MG63 (cell line): ENCODE results near the gene ZNF383. TPM values are rescaled to one million over a fixed set of nuclear protein-coding genes. Genes with fewer than 3 reads are reported as not detected.
A peak's percentile ranks its signal among the peaks of the same experiment; 100 is the strongest.
"Not testable (repeated sequence)": the region's sequence is repeated elsewhere in the genome, so short reads cannot be mapped to it uniquely, and the experiment has no call there.

Experiments used
- DNase-seq: peaks from one replicate; pipeline ENCODE4 v3.0.0-alpha.2; 2020
- H3K27me3 ChIP-seq: fragments of 250-450 bp; sonication (Bioruptor Pico); 2 replicates; pipeline ENCODE4 v1.5.1; 2020; ENCODE audit warnings: mild to moderate bottlenecking, moderate library complexity
- H3K36me3 ChIP-seq: fragments of 250-450 bp; sonication (Bioruptor Pico); 2 replicates; pipeline ENCODE4 v1.5.1; 2020; ENCODE audit warnings: mild to moderate bottlenecking, moderate library complexity
- H3K4me3 ChIP-seq: fragments of 250-450 bp; sonication (Bioruptor Pico); 2 replicates; pipeline ENCODE4 v1.5.1; 2020; ENCODE audit warnings: mild to moderate bottlenecking, moderate library complexity
- H3K9me3 ChIP-seq: fragments of 250-450 bp; sonication (Bioruptor Pico); 2 replicates; pipeline ENCODE4 v1.5.1; 2020; ENCODE audit warnings: mild to moderate bottlenecking, moderate library complexity
- total RNA-seq: library from RNA; depleted of rRNA; stranded (reverse); fragments of >200 nt; shearing (Covaris generic); gene quantifications from 2 replicates; pipeline ENCODE4 v1.2.3, GENCODE V29; 2014; ENCODE audit warnings: low replicate concordance; rRNA removed

The ZNF383 gene
- total RNA-seq, result 2.1 and 11.7 TPM in 2 replicates

DNA sequence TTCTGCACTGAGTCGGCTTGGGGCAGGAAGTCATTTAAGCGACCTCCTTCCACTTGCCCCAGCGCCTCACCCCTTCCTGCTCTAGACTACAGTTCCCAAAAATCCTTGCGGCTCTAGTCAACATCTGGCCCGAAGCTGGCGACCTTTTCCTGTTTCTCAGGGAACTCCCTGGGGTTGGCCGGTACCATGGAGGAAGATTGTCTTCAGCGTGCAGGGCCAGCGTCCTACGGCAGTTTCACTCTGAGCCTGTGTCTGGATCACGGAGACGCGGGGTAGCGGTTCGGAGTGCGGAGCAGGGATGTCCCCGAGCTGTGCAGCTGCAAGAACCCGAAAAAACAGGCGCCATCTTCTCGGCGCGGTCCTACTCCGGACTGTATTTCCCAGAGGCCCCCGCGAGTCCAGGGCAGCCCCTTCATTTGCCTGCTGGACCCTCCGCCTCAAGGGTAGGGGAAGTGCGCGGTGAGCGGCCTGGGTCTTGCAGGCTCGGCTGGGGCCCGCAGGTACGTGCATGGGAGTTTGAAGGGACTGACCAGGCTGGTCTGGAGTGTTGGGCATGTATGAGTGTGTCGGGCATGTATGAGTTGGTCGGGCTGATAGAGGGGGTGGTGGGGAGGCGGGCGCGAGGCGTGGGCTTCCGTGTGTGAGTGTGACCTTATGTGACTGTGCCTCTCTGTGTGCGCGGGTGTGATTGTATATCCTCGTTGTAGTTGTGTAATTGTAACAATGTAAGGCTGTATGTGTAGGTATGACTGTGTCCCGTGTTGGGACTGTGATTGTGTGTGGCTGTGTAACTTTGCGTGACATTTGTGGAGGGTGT lies at the start of gene ZNF383:
Gene ZNF383, plus strand, starts transcription at position 440 of the 817 bp plus-strand sequence. CDS start 12,240 bp downstream, outside the sequence.
- DNase-seq, result peak; percentile 92

DNA sequence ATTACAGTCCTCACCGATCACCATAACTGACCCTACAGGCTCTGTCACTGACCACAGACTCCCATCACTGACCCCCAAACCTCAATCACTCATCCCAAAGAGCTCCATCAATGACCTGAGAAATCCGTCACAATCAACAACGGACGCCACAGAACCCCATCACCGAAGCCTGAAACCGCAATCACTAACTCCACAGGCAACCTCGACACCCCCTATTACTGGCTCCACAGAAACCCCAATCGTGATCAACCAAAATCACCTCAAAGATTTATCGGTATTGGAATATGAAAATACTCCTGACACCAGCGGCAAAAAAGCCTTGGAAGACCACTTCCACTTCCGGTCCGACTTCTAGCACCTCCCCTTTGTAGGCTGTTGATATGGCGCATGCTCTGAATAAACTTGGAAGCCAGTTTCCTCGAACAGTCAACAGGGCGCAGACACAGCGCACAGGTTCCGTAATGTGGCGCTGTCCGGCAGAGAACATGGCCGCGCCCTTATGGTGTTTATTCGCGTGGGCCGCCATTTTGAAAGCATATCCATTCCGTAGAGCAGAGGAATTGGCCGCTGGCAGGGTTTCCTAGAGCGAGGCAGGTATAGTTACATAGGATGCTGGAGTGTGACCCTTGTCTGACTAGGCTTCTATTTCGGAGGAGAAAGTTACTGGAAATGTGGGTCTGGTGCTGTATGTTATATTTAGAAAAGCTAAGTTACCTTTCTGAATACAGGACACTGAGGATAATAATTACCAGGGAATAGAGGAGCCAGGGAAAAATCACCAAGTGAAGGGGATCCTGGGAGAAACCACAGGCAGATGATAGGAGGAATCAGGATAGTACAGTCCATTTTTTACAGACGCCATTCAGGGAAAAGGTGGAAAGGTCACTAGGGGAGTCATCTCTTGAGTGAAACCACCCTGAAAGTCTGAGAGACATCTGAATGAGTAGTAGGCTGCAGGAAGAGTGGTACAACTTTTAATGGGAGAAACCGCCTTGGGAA lies 45.3 kb upstream of the ZNF383 start, which contains the start of gene ZNF585A:
Gene ZNF585A, minus strand, starts transcription at position 328 of the 999 bp plus-strand sequence. CDS start 2,785 bp downstream, outside the sequence.
- Histone ChIP-seq H3K4me3 (peak within 1 kb of the TSS; percentile 60), H3K9me3 (peaks cover 19% of the 10 kb centered on the region), H3K27me3 (no peaks in the 10 kb centered on the region), H3K36me3 (0 out of 2 replicates have a peak, but pooled peaks cover 3% of the 10 kb centered on the region)
- peak; percentile 85 for DNase-seq

More for the DNA sequence above, at the start of gene ZNF383:
- Histone ChIP-seq H3K36me3 (peaks cover 34% of the 10 kb centered on the region), H3K4me3 (peak within 1 kb of the TSS; percentile 94), H3K27me3 (no peaks in the 10 kb centered on the region), H3K9me3 (peaks cover 29% of the 10 kb centered on the region)

DNA sequence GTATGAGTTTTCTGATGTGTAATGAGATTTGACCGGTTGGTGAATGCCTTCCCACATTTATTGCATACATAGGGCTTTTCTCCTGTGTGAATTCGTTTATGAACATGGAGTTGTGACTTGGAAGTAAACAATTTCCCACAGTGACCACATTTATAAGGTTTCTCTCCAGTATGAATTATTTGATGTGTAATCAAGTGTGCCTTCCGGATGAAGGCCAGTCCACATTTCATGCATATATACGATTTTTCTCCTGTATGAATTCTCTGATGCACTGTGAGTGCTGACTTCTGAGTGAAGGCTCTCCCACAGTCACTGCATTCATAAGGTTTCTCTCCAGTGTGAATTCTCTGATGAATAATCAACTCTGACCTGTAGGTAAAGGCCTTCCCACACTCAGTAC lies 31.9 kb upstream of the ZNF383 start:
- H3K4me3 ChIP-seq, H3K9me3 ChIP-seq, H3K36me3 ChIP-seq, H3K27me3 ChIP-seq, DNase-seq: not testable (repeated sequence)

DNA sequence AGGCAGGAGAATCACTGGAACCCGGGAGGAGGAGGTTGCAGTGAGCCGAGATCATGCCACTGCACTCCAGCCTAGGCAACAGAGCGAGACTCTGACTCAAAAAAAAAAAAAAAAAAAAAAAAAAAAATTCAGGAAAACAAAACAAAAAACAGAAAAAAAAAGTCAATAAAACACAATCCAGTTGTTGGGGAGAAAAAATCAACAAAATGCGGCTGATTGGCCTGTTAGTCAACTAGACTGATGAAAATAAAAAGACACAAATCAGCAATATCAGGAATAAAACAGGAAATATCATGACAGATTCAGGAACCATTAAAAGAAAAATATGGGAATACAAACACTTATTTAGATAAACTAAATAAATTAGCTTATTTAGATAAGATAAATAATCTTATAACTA lies 22.8 kb upstream of the ZNF383 start:
- not testable (repeated sequence) for H3K4me3 ChIP-seq, DNase-seq, H3K27me3 ChIP-seq, H3K9me3 ChIP-seq, H3K36me3 ChIP-seq

DNA sequence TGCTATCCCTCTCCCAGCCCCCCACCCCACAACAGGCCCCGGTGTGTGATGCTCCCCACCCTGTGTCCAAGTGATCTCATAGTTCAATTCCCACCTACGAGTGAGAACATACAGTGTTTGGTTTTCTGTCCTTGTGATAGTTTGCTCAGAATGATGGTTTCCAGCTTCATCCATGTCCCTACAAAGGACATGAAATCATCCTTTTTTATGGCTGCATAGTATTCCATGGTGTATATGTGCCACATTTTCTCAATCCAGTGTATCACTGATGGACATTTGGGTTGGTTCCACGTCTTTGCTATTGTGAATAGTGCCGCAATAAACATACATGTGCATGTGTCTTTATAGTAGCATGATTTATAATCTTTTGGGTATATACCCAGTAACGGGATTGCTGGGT lies 20.9 kb upstream of the ZNF383 start:
- not testable (repeated sequence) for DNase-seq, H3K4me3 ChIP-seq, H3K27me3 ChIP-seq, H3K36me3 ChIP-seq, H3K9me3 ChIP-seq

DNA sequence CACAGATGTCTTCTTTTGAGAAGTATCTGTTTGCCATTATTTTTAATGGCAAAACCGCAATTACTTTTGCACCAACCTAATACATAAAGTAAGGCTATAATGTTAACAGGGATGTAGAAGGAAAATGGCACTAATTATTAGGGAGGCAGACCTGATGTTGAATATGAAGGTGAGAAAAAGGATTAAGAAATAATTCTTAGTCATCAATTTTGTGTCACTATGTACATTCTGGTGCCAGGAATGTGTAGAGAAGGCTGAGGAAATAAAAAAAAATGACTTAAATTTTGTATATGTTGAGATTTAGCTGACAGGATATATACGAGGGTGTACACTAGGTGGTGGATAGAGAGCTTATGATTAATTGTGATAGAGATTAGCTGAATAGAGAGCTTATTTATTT lies 20.2 kb upstream of the ZNF383 start:
- H3K36me3 ChIP-seq, result no peaks in the 10 kb centered on the region
- H3K27me3 ChIP-seq, result no peaks in the 10 kb centered on the region
- no peak for DNase-seq
- H3K4me3 ChIP-seq, result no peak overlapping the region
- peaks cover 2% of the 10 kb centered on the region; the same call in 1 of the 2 replicates for H3K9me3 ChIP-seq

DNA sequence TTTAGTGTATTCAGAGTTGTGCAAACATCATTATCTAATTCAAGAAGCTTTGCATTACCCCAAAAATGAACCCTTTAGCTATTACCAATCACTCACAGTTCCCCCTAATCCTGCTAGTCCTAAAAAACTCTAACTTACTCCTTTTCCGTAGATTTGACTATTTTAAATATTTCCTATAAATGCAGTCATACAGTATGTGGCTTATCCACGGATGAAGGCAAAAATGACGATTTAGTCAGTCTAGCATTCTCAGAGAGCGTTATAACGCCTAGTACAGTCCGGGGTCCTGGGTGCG lies 587 bp upstream of the ZNF383 start:
- Histone ChIP-seq H3K27me3 (no peaks in the 10 kb centered on the region), H3K4me3 (peak overlapping the region; percentile 94), H3K9me3 (peaks cover 29% of the 10 kb centered on the region), H3K36me3 (peaks cover 29% of the 10 kb centered on the region)
- no peak for DNase-seq

DNA sequence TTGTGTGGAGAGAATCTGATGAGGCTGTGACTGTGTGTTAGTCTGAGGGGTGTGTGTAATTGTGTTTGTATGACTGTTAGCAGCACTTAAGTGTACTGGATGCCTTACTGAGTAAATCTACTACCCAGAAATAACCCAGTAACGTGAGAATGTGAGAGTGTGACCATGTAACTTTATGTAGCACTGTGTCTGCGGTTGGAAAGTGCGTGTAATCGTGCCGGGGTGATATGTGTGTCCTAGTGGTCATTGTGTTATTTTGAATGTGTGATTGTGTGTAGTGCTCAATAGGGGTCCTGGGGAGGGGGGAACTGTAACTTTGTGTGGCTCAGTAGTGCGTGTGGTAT lies 550 bp downstream of the ZNF383 start:
- peaks cover 37% of the 10 kb centered on the region for H3K36me3 ChIP-seq
- H3K4me3 ChIP-seq, result peak overlapping the region; percentile 94
- H3K27me3 ChIP-seq, result no peaks in the 10 kb centered on the region
- peak; percentile 7 for DNase-seq
- peaks cover 33% of the 10 kb centered on the region for H3K9me3 ChIP-seq

DNA sequence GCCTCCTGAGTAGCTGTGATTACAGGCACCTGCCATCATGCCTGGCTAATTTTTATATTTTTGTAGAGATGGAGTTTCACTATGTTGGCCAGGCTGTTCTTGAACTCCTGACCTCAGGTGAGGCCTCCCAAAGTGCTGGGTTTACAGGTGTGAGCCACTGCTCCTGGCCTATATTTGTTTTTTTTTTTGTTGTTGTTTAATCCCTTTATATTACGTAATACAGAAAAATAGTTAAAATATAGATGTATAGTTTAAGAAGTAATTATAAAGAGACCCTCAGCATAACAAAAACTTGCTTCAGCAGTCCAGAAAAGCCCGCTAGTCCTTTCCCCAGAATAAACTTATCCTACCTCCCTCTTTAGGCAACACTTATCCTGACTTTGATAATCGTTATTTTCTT lies 2.4 kb downstream of the ZNF383 start:
- Histone ChIP-seq H3K4me3 (no peak overlapping the region), H3K27me3 (no peaks in the 10 kb centered on the region), H3K36me3 (peaks cover 45% of the 10 kb centered on the region), H3K9me3 (peaks cover 31% of the 10 kb centered on the region)
- DNase-seq, result no peak

DNA sequence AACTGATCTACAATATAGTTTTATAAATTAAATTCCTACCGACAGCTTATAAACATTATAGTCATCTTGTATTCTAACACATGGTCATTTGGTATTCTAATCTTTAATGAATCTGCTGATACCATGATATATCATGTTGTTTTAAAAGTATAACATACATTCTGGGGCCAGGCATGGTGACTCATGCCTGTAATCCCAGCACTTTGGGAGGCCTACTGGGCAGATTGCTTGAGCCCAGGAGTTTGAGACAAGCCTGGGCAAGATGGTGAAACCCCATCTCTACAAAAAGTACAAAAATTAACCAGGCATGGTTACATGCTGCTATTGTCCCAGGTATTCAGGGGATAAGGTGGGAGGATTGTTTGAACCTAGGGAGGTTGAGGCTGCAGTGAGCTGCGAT lies 3.1 kb downstream of the ZNF383 start:
- Histone ChIP-seq H3K9me3 (peaks cover 29% of the 10 kb centered on the region), H3K4me3 (no peak overlapping the region), H3K36me3 (peaks cover 51% of the 10 kb centered on the region), H3K27me3 (no peaks in the 10 kb centered on the region)
- DNase-seq, result no peak

DNA sequence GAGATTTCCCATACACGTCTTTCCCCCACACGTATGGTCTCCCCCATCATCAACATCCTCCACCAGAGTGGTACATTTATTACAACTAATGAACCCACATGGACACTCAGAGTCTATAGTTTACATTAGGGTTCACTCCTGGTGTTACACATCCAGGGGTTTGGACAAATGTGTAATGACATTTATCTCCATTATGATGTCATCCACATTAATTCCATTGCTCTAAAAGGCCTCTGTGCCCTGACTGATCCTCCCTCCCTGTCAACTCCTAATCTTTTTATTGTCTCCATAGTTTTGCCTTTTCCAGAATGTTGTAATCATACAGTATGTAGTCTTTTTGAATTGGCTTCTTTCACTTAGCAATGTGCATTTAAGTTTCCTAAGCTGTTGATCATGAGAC lies 8.2 kb downstream of the ZNF383 start:
- no peak for DNase-seq
- Histone ChIP-seq H3K4me3 (no peak overlapping the region), H3K9me3 (peaks cover 32% of the 10 kb centered on the region), H3K27me3 (no peaks in the 10 kb centered on the region), H3K36me3 (peaks cover 69% of the 10 kb centered on the region)

DNA sequence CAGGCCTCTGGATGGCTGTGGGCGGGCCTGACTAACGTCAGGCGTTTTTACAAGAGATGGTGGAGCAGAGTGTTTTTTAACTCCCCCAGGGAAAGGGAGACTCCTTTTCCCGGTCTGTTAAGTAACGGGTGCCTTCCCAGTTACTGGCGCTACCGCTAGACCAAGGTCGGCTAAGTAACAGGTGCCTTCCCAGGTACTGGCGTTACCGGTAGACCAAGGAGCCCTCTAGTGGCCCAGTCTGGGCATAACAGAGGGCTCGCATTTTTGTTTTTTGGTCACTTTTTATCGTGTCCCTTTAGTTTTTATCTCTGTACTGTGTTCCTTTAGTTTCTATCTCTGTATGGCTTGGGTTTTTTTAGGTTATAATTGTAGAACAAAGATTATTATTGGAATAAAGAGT lies 10.0 kb downstream of the ZNF383 start:
- H3K9me3 ChIP-seq, result peaks cover 41% of the 10 kb centered on the region
- DNase-seq, result peak; percentile 10
- no peak overlapping the region for H3K4me3 ChIP-seq
- H3K27me3 ChIP-seq, result no peaks in the 10 kb centered on the region
- H3K36me3 ChIP-seq, result peaks cover 72% of the 10 kb centered on the region

DNA sequence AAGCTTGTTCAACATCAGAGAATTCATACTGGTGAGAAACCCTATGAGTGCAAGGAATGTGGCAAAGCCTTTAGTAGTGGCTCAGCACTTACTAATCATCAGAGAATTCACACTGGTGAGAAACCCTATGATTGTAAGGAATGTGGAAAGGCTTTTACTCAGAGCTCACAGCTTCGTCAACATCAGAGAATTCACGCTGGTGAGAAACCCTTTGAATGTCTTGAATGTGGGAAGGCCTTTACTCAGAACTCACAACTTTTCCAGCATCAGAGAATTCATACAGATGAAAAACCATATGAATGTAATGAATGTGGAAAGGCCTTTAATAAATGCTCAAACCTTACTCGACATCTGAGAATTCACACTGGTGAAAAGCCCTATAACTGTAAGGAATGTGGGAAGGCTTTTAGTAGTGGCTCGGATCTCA lies 25.2 kb downstream of the ZNF383 start:
- Histone ChIP-seq H3K27me3 (no peaks in the 10 kb centered on the region), H3K9me3 (peaks cover 64% of the 10 kb centered on the region), H3K36me3 (peaks cover 66% of the 10 kb centered on the region), H3K4me3 (no peak overlapping the region)
- no peak for DNase-seq

DNA sequence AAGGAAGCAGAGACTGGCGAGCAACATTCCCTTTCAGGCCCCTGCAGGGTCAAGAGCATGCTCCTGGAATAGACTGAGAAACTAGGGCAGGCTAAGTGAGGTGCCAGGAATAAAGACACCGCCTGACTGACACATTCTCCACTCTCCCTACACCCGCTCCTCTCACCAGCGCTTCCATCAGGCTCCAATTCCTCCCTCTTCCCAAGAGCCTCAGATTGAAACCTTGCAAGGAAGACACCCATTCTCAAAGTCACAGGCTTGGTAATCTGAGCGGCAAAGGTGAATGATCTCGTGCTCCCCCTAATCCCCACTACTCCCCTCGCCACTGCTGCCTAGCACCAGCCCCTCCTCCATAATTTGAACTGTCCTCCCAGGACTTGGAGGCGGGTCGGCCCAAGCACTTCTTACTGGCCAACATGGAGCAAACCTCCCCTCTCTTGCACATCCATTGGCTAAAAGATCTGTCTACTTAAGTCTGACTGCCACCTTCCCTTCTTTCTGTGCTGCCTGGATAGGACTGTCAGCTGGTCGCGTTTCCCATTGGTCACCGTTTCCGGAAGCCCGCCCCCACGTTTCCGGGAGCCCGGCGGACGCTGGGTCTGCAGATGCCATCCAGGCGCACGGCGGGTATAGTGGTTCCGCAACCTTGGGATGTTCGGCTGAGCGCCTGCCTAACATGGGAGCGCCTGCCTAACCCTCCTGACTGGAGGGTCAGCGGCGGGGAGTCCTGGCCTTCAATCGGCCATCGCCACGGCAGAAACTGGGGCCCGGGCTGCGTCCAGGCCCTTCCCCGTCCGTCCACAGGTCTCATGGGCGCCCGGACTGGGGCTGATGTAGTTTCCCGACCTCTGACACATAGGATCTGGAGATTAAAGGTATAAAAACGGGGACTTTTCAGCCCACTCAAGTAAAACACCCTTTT lies 33.6 kb downstream of the ZNF383 start:
- H3K27me3 ChIP-seq, result no peaks in the 10 kb centered on the region
- peak; percentile 72 for DNase-seq
- H3K36me3 ChIP-seq, result no peaks in the 10 kb centered on the region
- peak overlapping the region; percentile 39 for H3K4me3 ChIP-seq
- peaks cover 23% of the 10 kb centered on the region for H3K9me3 ChIP-seq

DNA sequence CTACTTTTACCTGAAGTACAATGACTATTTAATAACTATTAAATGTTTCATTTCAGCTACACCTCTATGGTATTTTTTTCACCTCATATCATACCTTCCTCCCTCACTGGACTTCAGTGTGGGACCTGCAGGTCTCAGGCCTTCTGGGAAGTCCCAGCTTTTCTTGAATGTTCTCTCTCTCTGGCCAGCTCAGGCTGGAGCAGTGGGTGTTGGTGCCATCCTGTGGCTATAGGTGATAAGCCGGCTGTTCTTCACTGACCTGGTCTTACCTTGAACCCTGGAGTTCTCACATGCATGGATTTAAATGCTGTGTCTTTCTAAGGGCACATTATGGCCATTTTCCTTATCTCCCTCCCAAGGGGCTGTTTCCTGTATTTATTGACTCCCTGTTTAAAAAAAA lies 45.0 kb downstream of the ZNF383 start:
- not testable (repeated sequence) for H3K9me3 ChIP-seq, H3K4me3 ChIP-seq, H3K36me3 ChIP-seq, DNase-seq, H3K27me3 ChIP-seq

DNA sequence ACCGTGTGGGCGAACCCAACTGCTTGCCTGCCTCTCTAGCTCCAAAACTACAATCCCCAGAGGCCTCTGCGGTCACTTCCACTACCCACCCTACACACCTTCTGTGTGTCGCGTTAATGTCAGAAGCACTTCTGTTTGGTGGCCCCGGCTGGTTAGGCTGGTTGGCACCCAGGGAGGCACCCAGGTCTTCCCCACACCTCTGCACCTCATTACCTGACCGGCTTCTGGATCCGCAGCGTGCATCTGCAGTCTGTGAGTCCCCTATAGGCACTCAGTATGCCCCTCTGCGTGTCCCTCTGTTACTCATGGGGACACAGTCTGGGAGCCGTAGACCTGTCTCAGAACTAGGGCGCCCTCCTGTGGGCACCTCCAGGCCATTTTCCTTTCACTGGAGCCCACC lies 49.0 kb downstream of the ZNF383 start:
- not testable (repeated sequence) for DNase-seq, H3K4me3 ChIP-seq, H3K27me3 ChIP-seq, H3K9me3 ChIP-seq, H3K36me3 ChIP-seq
